Type B pancreatic cell (in vitro differentiated cells): ENCODE results near the gene FKBP1A. TPM values are rescaled to one million over a fixed set of nuclear protein-coding genes. Genes with fewer than 3 reads are reported as not detected.

Experiments
- DNase-seq: peaks from one replicate; pipeline ENCODE4 v3.0.0; 2021; ENCODE audit warnings: mixed read lengths; ENCODE audit not compliant: unreplicated experiment; ENCODE audit errors: extremely low spot score
- H3K27ac Mint-ChIP-seq: 2 replicates; pipeline ENCODE4 v1.8.0; 2021; ENCODE audit warnings: mild to moderate bottlenecking, mixed read lengths
- H3K27me3 Mint-ChIP-seq: 2 replicates; pipeline ENCODE4 v1.8.0; 2021; ENCODE audit warnings: mixed read lengths
- H3K36me3 Mint-ChIP-seq: 2 replicates; pipeline ENCODE4 v1.8.0; 2021; ENCODE audit warnings: mixed read lengths
- H3K4me1 Mint-ChIP-seq: one replicate; pipeline ENCODE4 v1.8.0; 2021; ENCODE audit warnings: mixed read lengths; ENCODE audit not compliant: unreplicated experiment
- H3K4me3 Mint-ChIP-seq: 2 replicates; pipeline ENCODE4 v1.8.0; 2021; ENCODE audit warnings: mild to moderate bottlenecking, mixed read lengths
- H3K9me3 Mint-ChIP-seq: 2 replicates; pipeline ENCODE4 v1.8.0; 2021; ENCODE audit warnings: mixed read lengths
- total RNA-seq: library from RNA; stranded (reverse); gene quantifications from 2 replicates; pipeline ENCODE4 v1.2.1, GENCODE V29; 2021; ENCODE audit warnings: low replicate concordance
- TF ChIP-seq, protein P1 (sequence below): fragments of 200-600 bp; sonication (generic); conservative IDR thresholded peaks from 2 replicates; pipeline ENCODE4 v1.5.0; 2021; ENCODE audit warnings: antibody characterized with exemption, mild to moderate bottlenecking

The FKBP1A gene
- total RNA-seq, 1 donor from 2014 or later = 149 TPM

DNA sequence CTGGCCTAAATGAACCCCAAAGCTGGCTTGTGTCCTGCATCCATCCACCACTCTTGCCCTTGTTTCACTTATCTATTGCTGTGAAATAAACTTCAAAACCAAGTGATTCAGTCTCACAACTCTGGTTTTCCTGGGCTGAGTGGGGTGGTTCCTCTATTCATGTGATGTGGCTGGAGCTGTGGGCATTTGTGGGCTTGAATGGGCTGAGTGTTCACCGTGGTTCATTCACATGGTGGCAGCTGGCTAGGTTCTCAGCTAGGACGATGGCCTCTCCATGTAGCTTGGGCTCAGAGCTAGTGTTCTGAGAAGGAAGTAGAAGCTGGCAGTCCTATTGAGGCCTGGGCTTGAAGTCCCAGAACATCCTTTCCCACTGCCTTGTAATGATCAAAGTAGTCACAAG, 30.4 kb downstream of the FKBP1A start:
- DNase-seq = no peak
- Mint-ChIP-seq H3K4me1 (no peaks in the 10 kb centered on the region), H3K4me3 (no peak overlapping the region), H3K27me3 (no peaks in the 10 kb centered on the region), H3K27ac (no peak overlapping the region), H3K36me3 (peaks cover 32% of the 10 kb centered on the region), H3K9me3 (no peaks in the 10 kb centered on the region)
- TF ChIP-seq, protein P1, sequence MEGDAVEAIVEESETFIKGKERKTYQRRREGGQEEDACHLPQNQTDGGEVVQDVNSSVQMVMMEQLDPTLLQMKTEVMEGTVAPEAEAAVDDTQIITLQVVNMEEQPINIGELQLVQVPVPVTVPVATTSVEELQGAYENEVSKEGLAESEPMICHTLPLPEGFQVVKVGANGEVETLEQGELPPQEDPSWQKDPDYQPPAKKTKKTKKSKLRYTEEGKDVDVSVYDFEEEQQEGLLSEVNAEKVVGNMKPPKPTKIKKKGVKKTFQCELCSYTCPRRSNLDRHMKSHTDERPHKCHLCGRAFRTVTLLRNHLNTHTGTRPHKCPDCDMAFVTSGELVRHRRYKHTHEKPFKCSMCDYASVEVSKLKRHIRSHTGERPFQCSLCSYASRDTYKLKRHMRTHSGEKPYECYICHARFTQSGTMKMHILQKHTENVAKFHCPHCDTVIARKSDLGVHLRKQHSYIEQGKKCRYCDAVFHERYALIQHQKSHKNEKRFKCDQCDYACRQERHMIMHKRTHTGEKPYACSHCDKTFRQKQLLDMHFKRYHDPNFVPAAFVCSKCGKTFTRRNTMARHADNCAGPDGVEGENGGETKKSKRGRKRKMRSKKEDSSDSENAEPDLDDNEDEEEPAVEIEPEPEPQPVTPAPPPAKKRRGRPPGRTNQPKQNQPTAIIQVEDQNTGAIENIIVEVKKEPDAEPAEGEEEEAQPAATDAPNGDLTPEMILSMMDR = no peak

DNA sequence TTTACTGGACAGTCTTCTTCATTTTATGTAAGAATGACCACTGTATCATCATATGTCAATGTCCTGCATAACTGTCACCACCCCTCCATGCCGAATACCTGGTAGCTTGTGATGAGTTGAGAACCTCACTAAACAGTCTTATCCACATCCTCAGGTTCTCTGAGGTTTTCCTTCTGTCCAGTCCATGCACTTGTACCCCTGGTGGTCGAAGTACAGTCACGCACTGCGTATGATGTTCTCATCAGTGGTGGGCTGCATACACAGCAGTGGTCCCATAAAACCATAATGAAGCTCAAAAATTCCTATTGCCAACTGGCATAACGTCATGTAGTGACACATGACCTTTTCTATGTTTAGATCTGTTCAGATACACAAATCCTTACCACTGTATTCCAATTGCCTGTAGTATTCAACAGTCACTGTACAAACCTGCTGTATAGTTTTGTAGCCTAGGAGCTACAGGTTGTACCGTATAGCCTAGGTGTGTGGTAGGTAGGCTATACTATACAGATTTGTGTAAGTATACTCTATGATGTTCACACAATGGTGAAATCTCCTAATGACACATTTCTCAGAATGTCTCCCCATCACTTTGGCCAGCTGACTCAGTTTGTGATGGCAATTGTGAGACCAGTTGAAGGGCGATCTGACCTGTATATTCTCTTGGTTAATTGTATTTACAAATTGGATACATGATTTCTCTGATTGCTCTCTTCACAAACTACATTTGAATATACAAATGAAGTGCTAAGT, 32.6 kb downstream of the FKBP1A start:
- DNase-seq = no peak
- no peaks in the 10 kb centered on the region for H3K4me1 Mint-ChIP-seq
- H3K27ac Mint-ChIP-seq = no peak overlapping the region
- H3K4me3 Mint-ChIP-seq = no peak overlapping the region
- H3K9me3 Mint-ChIP-seq = no peaks in the 10 kb centered on the region
- no peaks in the 10 kb centered on the region for H3K27me3 Mint-ChIP-seq
- TF ChIP-seq, protein P1 = peak; percentile 52
- H3K36me3 Mint-ChIP-seq = peaks cover 32% of the 10 kb centered on the region

GRCh38 chr20:1357921-1358671, 34.8 kb downstream of the FKBP1A start:
- TF ChIP-seq, protein P1 = no peak
- Mint-ChIP-seq H3K4me3 (no peak overlapping the region), H3K27ac (no peak overlapping the region), H3K27me3 (no peaks in the 10 kb centered on the region), H3K9me3 (no peaks in the 10 kb centered on the region), H3K4me1 (no peaks in the 10 kb centered on the region), H3K36me3 (peaks cover 46% of the 10 kb centered on the region)
- no peak for DNase-seq

- H3K36me3 Mint-ChIP-seq = peaks cover 54% of the 10 kb centered on the region
- DNase-seq = no peak
- H3K27me3 Mint-ChIP-seq = no peaks in the 10 kb centered on the region
- no peak overlapping the region for H3K27ac Mint-ChIP-seq
- no peak overlapping the region for H3K4me3 Mint-ChIP-seq
- TF ChIP-seq, protein P1 = no peak
- H3K9me3 Mint-ChIP-seq = peaks cover 4% of the 10 kb centered on the region
- no peaks in the 10 kb centered on the region for H3K4me1 Mint-ChIP-seq
These were observed 38.9 kb downstream of the FKBP1A start for GRCh38 chr20:1353956-1354355.

- no peaks in the 10 kb centered on the region for H3K4me1 Mint-ChIP-seq
- TF ChIP-seq, protein P1 = no peak
- no peak overlapping the region for H3K4me3 Mint-ChIP-seq
- no peak for DNase-seq
- H3K9me3 Mint-ChIP-seq = peaks cover 12% of the 10 kb centered on the region
- H3K27me3 Mint-ChIP-seq = no peaks in the 10 kb centered on the region
- H3K27ac Mint-ChIP-seq = no peak overlapping the region
- H3K36me3 Mint-ChIP-seq = peaks cover 14% of the 10 kb centered on the region
These were observed 46.4 kb downstream of the FKBP1A start for GRCh38 chr20:1346315-1346969.
